ENCODE measurements around the gene RAD51B. TPM values are rescaled to one million over a fixed set of nuclear protein-coding genes. Genes with fewer than 3 reads are reported as not detected.

RAD51B gene
- total and polyA plus RNA-seq, 2 of the 13 experiments (the other 11 are each of a cell fraction or from before 2014, with no cell fraction given) = 7.0 to 9.5 TPM

GRCh38 chr14:68554231-68554630 lies 734.7 kb downstream of the RAD51B start:
- no TSS peak for BruUV-seq (replicated peaks)
- H4K20me1 ChIP-seq (ENCODE audit: insufficient read depth, low read length) = no peaks in the 10 kb centered on the region
- in situ Hi-C loops (cut with HindIII; ENCODE audit: extremely low pct_ligation_motif_present, low pct_unique_long_range_greater_than_20kb) (no loop called here), intact Hi-C loops (cut with micrococcal nuclease; ENCODE audit: unreplicated experiment) (no loop called here)
- no peaks in the 10 kb centered on the region for H3K27me3 ChIP-seq (ENCODE audit: control insufficient read depth in 1 of 2, insufficient read depth in 2 of 2, low read length in 2 of 2)
- H2AFZ ChIP-seq (ENCODE audit: low read length) = no peak overlapping the region
- H3K4me1 ChIP-seq (ENCODE audit: insufficient read depth, low read length) = peaks cover 12% of the 10 kb centered on the region
- DNase-seq (ENCODE audit: low spot score) (no peak), FAIRE-seq (no peak), ATAC-seq (no peak)
- 75% methylated on average over 4 of the region's 4 CpGs for WGBS (ENCODE audit: low lambda C conversion rate)
- CTCF ChIA-PET (ENCODE audit: low intra/inter-chr PET ratio, low total read pairs) = no interaction called here
- no peak for TF ChIP-seq THAP11 (CRISPR knock-in tag; IDR thresholded peaks at IDR 0.05)
- no peak for TF ChIP-seq SOX5 (CRISPR knock-in tag; IDR thresholded peaks at IDR 0.05; ENCODE audit: borderline replicate concordance)
- no peak for TF ChIP-seq MIER3 (CRISPR knock-in tag; IDR thresholded peaks at IDR 0.05; ENCODE audit: borderline replicate concordance)
- H3K4me3 ChIP-seq (replicated peaks in 1 of 3; ENCODE audit: insufficient read depth in 1 of 3, low read depth in 2 of 3, low read length in 3 of 3) = no peak overlapping the region
- H3K79me2 ChIP-seq (ENCODE audit: insufficient read depth, low read length) = no peaks in the 10 kb centered on the region
- no peaks in the 10 kb centered on the region for H3K36me3 ChIP-seq (replicated peaks in 1 of 2; ENCODE audit: control insufficient read depth in 1 of 2, insufficient read depth in 2 of 2, low read length in 2 of 2)
- no peaks in the 10 kb centered on the region for H3K9me3 ChIP-seq (ENCODE audit: low read length)
- no peak overlapping the region for H3K27ac ChIP-seq (ENCODE audit: extremely low read length, insufficient read depth, low read length)
- H3K9ac ChIP-seq (ENCODE audit: insufficient read depth, low read depth, low read length) = no peak overlapping the region
- no peak overlapping the region for H3K4me2 ChIP-seq (ENCODE audit: low read depth, low read length)
- POLR2A ChIA-PET = no interaction called here

- CTCF ChIA-PET (ENCODE audit: low intra/inter-chr PET ratio, low total read pairs) = no interaction called here
- Histone ChIP-seq H3K79me2 (ENCODE audit: insufficient read depth, low read length) (no peaks in the 10 kb centered on the region), H3K4me2 (ENCODE audit: low read depth, low read length) (no peak overlapping the region), H4K20me1 (ENCODE audit: insufficient read depth, low read length) (no peaks in the 10 kb centered on the region), H3K4me3 (replicated peaks in 1 of 3; ENCODE audit: insufficient read depth in 1 of 3, low read depth in 2 of 3, low read length in 3 of 3) (no peak overlapping the region), H3K27ac (ENCODE audit: extremely low read length, insufficient read depth, low read length) (no peak overlapping the region), H3K9me3 (ENCODE audit: low read length) (no peaks in the 10 kb centered on the region), H3K36me3 (replicated peaks in 1 of 2; ENCODE audit: control insufficient read depth in 1 of 2, insufficient read depth in 2 of 2, low read length in 2 of 2) (no peaks in the 10 kb centered on the region), H2AFZ (ENCODE audit: low read length) (no peak overlapping the region), H3K9ac (ENCODE audit: insufficient read depth, low read depth, low read length) (no peak overlapping the region), H3K4me1 (ENCODE audit: insufficient read depth, low read length) (peaks cover 11% of the 10 kb centered on the region), H3K27me3 (ENCODE audit: control insufficient read depth in 1 of 2, insufficient read depth in 2 of 2, low read length in 2 of 2) (no peaks in the 10 kb centered on the region)
- no peak for ATAC-seq
- in situ Hi-C loops (cut with HindIII; ENCODE audit: extremely low pct_ligation_motif_present, low pct_unique_long_range_greater_than_20kb) = no loop called here
- BruUV-seq (replicated peaks) = no TSS peak
- POLR2A ChIA-PET = no interaction called here
- intact Hi-C loops (cut with micrococcal nuclease; ENCODE audit: unreplicated experiment) = no loop called here
- DNase-seq (ENCODE audit: low spot score) = no peak
- 77% methylated on average over 4 of the region's 4 CpGs for WGBS (ENCODE audit: low lambda C conversion rate)
- no peak for FAIRE-seq
- TF ChIP-seq ETV6 (CRISPR knock-in tag; conservative IDR thresholded peaks at IDR 0.05) (no peak), ZNF646 (CRISPR knock-in tag; IDR thresholded peaks at IDR 0.05) (no peak), IRF1 (CRISPR knock-in tag; IDR thresholded peaks at IDR 0.05; ENCODE audit: low read depth) (no peak), PPARG (CRISPR knock-in tag; conservative IDR thresholded peaks at IDR 0.05) (no peak), ATF7 (IDR thresholded peaks at IDR 0.05) (no peak), ATF7 (CRISPR knock-in tag; IDR thresholded peaks at IDR 0.05) (no peak), GTF3A (CRISPR knock-in tag; conservative IDR thresholded peaks at IDR 0.05) (no peak), ZNF18 (CRISPR knock-in tag; IDR thresholded peaks at IDR 0.05; ENCODE audit: insufficient replicate concordance) (no peak), HNF4A (CRISPR knock-in tag; IDR thresholded peaks at IDR 0.05) (no peak)
These were observed 736.7 kb downstream of the RAD51B start for GRCh38 chr14:68556253-68556652.

Data from HepG2 (cell line).